PC-9 (cell line): Measurements from ENCODE around the gene ITGA5. TPM values are rescaled to one million over a fixed set of nuclear protein-coding genes. Genes with fewer than 3 reads are reported as not detected.
A peak's percentile ranks its signal among the peaks of the same experiment; 100 is the strongest.

Experiments
- BruUV-seq: library from RNA; stranded (reverse); fragments of 400-500 nt; replicated peaks from 2 replicates; lab custom pipeline; 2021; lab: Mats Ljungman, UMichigan
- CTCF ChIA-PET: fragments of 300-600 bp; sonication (Branson Sonifier 250); formaldehyde crosslinking; loops from one replicate; lab custom pipeline; 2022; ENCODE audit warnings: antibody characterized with exemption; lab: Charles Lee
- POLR2A ChIA-PET: fragments of 300-600 bp; sonication (Branson Sonifier 250); formaldehyde crosslinking; loops from one replicate; lab custom pipeline; 2022; ENCODE audit warnings: antibody characterized with exemption; ENCODE audit not compliant: unreplicated experiment; lab: Charles Lee
- DNase-seq, 2 experiments: peaks; one replicate each; pipeline versions ENCODE4 v3.0.0 to v3.0.0-alpha.2; 2015 to 2022; ENCODE audit warnings: mixed read lengths in 1 of 2
- H2AFZ ChIP-seq: fragments of 200-600 bp; sonication (generic); 2 replicates; pipeline ENCODE4 v1.8.1; 2017; ENCODE audit warnings: antibody characterized with exemption
- H3F3A ChIP-seq: fragments of 200-600 bp; sonication (generic); 2 replicates; pipeline ENCODE4 v1.8.1; 2017; ENCODE audit warnings: antibody characterized with exemption, mild to moderate bottlenecking, low read depth; ENCODE audit not compliant: insufficient read depth
- H3K27ac ChIP-seq: fragments of 200-600 bp; sonication (generic); 2 replicates; pipeline ENCODE4 v1.6.1; 2016; ENCODE audit warnings: mixed run types
- H3K27me3 ChIP-seq: fragments of 200-600 bp; sonication (generic); 2 replicates; pipeline ENCODE4 v1.6.1; 2016; ENCODE audit warnings: low read depth, mixed run types; ENCODE audit not compliant: insufficient read depth
- H3K36me3 ChIP-seq: fragments of 200-600 bp; sonication (generic); 2 replicates; pipeline ENCODE4 v1.6.1; 2016; ENCODE audit warnings: low read depth, mixed run types
- H3K4me1 ChIP-seq: fragments of 200-600 bp; sonication (generic); replicated peaks from 2 replicates; pipeline ENCODE4 v1.6.1; 2016; ENCODE audit warnings: mixed run types; ENCODE audit not compliant: insufficient read depth
- H3K4me2 ChIP-seq: fragments of 200-600 bp; sonication (generic); 2 replicates; pipeline ENCODE4 v1.6.1; 2017; ENCODE audit warnings: mixed run types
- H3K4me3 ChIP-seq: fragments of 200-600 bp; sonication (generic); 2 replicates; pipeline ENCODE4 v1.6.1; 2016; ENCODE audit warnings: mixed run types
- H3K79me2 ChIP-seq: fragments of 200-600 bp; sonication (generic); 2 replicates; pipeline ENCODE4 v1.6.1; 2017; ENCODE audit warnings: low read depth, mixed run types
- H3K9me2 ChIP-seq: fragments of 200-600 bp; sonication (generic); 2 replicates; pipeline ENCODE4 v1.8.1; 2017; ENCODE audit warnings: mild to moderate bottlenecking; ENCODE audit not compliant: insufficient read depth
- H3K9me3 ChIP-seq: fragments of 200-600 bp; sonication (generic); 2 replicates; pipeline ENCODE4 v1.8.1; 2016; ENCODE audit warnings: low read depth; ENCODE audit not compliant: insufficient read depth
- H4K20me1 ChIP-seq: fragments of 200-600 bp; sonication (generic); 2 replicates; pipeline ENCODE4 v1.8.1; 2017; ENCODE audit not compliant: insufficient read depth
- CTCF ChIP-seq: fragments of 200-600 bp; sonication (generic); conservative IDR thresholded peaks from 2 replicates; pipeline ENCODE4 v1.6.1; 2017; ENCODE audit warnings: mixed run types, antibody characterized with exemption, mild to moderate bottlenecking, moderate library complexity
- EZH2 ChIP-seq: fragments of 200-600 bp; sonication (generic); IDR thresholded peaks from 2 replicates; pipeline ENCODE4 v1.8.0; 2017; ENCODE audit warnings: antibody characterized with exemption, low read depth
- intact Hi-C: fragments of 100-400 bp; cut with micrococcal nuclease; formaldehyde crosslinking; loops from one replicate; pipeline ENCODE4 v1.10.0; 2022; ENCODE audit not compliant: unreplicated experiment
- total RNA-seq: library from RNA; stranded (reverse); gene quantifications from 2 replicates; pipeline ENCODE4 v1.2.3, GENCODE V29; 2021

Gene ITGA5
- total RNA-seq, 1 experiment from 2014 or later: 28.4 TPM

GRCh38 chr12:54411391-54412241, 7.5 kb downstream of the ITGA5 start:
- peaks cover 12% of the 10 kb centered on the region; the same call in 1 of the 2 replicates for H3K4me1 ChIP-seq
- H4K20me1 ChIP-seq: no peaks in the 10 kb centered on the region
- peaks cover 28% of the 10 kb centered on the region; the same call in 1 of the 2 replicates for H3K79me2 ChIP-seq
- DNase-seq: peak; percentile 30 to 76
- no peaks in the 10 kb centered on the region for H3K9me3 ChIP-seq
- no peaks in the 10 kb centered on the region for H3K9me2 ChIP-seq
- H2AFZ ChIP-seq: no peak overlapping the region
- intact Hi-C loops: no loop called here
- H3K27ac ChIP-seq: peak overlapping the region; percentile 39; the same call in 1 of the 2 replicates
- peaks cover 26% of the 10 kb centered on the region for H3F3A ChIP-seq
- 0 out of 2 replicates have a peak, but pooled peaks cover 4% of the 10 kb centered on the region for H3K36me3 ChIP-seq
- no TSS peak for BruUV-seq
- H3K27me3 ChIP-seq: no peaks in the 10 kb centered on the region
- H3K4me3 ChIP-seq: no peak overlapping the region
- H3K4me2 ChIP-seq: no peak overlapping the region
- POLR2A ChIA-PET: interaction anchor here (0.6 kb wide), 2 partner anchors 41 to 435 kb away, joined by 3 read pairs; no protein-coding TSS in a partner anchor
- no peak for TF ChIP-seq EZH2
- no peak for TF ChIP-seq CTCF
- CTCF ChIA-PET: interaction anchor here (0.5 to 2.2 kb wide), 3 partner anchors 12 to 667 kb away, joined by 3 to 6 read pairs (median 5); partner anchors contain the start of gene COPZ1

GRCh38 chr12:54409267-54409666, 9.8 kb downstream of the ITGA5 start:
- POLR2A ChIA-PET: no interaction called here
- 0 out of 2 replicates have a peak, but pooled peaks cover 13% of the 10 kb centered on the region for H3K79me2 ChIP-seq
- 0 out of 2 replicates have a peak, but pooled peaks cover 4% of the 10 kb centered on the region for H3K36me3 ChIP-seq
- peaks cover 12% of the 10 kb centered on the region; the same call in 1 of the 2 replicates for H3K4me1 ChIP-seq
- H3K4me3 ChIP-seq: no peak overlapping the region
- BruUV-seq: no TSS peak
- CTCF ChIA-PET: interaction anchor here (0.6 kb wide), 1 partner anchor 116 kb away, joined by 10 read pairs; no protein-coding TSS in a partner anchor
- no peaks in the 10 kb centered on the region for H3K27me3 ChIP-seq
- H4K20me1 ChIP-seq: no peaks in the 10 kb centered on the region
- H3K9me3 ChIP-seq: no peaks in the 10 kb centered on the region
- no peak overlapping the region for H3K27ac ChIP-seq
- peak in 1 of 2 experiments; percentile 30 for DNase-seq
- intact Hi-C loops: no loop called here
- no peak overlapping the region for H3K4me2 ChIP-seq
- TF ChIP-seq EZH2: no peak
- TF ChIP-seq CTCF: no peak
- H3F3A ChIP-seq: peaks cover 21% of the 10 kb centered on the region
- no peak overlapping the region for H2AFZ ChIP-seq
- no peaks in the 10 kb centered on the region for H3K9me2 ChIP-seq

GRCh38 chr12:54407183-54407905, 11.7 kb downstream of the ITGA5 start:
- Histone ChIP-seq H4K20me1 (no peaks in the 10 kb centered on the region), H3K79me2 (no peaks in the 10 kb centered on the region), H3K9me3 (no peaks in the 10 kb centered on the region), H3K36me3 (0 out of 2 replicates have a peak, but pooled peaks cover 7% of the 10 kb centered on the region), H3K4me2 (no peak overlapping the region), H3K27ac (no peak overlapping the region), H3K9me2 (no peaks in the 10 kb centered on the region), H3K4me3 (no peak overlapping the region), H3F3A (peaks cover 20% of the 10 kb centered on the region), H2AFZ (no peak overlapping the region), H3K27me3 (no peaks in the 10 kb centered on the region), H3K4me1 (peaks cover 11% of the 10 kb centered on the region; the same call in 1 of the 2 replicates)
- intact Hi-C loops: no loop called here
- no TSS peak for BruUV-seq
- TF ChIP-seq EZH2 (no peak), CTCF (no peak)
- ChIA-PET CTCF (no interaction called here), POLR2A (no interaction called here)
- no peak for DNase-seq
